ENCODE data around the gene NCAM1.

NCAM1 gene

DNA sequence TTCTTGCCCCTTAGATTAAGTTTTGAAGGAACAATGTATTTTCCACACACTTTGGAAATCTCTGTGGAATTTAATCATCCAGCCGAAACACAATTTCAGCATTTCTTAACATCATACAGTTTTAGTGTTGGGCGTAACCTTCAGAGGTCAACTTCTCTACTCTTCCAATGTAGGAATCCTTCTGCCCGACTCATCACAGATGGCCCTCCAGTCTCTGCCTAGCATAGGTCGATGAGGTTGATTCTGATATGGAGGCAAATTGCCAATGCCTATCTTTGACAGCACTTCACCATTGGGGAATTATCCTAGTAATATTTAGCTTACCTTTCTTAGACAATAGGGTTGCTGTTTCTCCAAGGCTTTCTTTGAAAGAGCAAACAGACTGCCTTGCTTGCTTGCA, 177.5 kb downstream of the NCAM1 start:
- DNase-seq, result no peak

DNA sequence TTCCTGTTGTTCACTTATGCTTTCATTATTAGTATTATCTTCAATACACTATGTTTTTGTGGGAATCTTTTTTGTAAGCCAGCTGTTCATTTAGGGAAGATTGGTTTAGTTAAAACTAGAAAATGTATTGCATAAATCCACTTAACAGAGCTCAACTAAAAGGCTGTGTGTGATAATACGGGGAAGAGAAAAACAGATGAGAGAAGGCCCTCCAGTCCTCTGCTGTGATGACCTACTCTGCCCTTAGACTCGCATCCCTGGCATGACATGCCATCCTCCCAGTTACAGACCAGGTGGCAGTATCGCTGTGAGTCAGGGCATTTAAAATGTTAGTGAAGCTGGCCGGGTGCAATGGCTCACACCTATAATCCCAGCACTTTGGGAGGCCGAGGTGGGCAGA, 179.8 kb downstream of the NCAM1 start:
- DNase-seq, result no peak

DNA sequence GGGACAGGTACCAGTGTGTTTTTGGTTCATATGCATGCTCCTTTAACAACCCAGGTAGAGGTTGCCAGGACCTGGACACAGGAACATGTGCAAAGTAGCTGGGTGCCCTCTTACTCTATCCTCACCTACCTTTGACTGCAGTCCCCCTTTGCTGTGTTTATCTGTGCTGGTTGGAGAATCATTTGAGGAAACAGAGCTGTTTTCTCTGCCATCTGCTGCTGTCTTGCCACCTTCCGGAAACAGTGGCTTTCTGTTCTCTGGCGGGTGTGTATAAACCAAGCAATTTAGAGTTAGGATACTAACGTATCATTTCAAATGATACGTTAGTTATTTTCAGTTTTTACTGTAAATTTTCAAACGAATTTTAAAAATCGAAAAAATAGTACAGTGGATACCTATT, 181.3 kb downstream of the NCAM1 start:
- DNase-seq, result no peak

DNA sequence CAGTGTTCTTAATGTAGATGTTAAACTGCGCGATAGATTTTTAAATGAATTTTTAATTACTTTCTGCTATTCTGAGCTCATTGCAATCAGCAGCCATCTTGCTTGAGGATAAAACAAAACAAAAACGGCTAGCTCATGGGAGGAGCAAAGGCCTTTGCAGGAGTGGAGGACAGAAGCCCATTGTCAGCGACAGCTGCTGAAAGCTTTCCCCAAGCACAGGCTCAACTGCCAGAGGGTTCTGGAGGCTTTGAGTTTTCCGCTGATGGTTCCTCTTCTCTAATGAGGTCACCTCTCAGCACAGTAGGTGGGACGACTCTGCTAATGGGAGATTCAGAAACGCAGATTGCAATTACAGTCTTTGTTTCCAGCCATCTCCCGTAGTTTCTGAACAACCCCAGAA, 186.0 kb downstream of the NCAM1 start:
- no peak for DNase-seq

DNA sequence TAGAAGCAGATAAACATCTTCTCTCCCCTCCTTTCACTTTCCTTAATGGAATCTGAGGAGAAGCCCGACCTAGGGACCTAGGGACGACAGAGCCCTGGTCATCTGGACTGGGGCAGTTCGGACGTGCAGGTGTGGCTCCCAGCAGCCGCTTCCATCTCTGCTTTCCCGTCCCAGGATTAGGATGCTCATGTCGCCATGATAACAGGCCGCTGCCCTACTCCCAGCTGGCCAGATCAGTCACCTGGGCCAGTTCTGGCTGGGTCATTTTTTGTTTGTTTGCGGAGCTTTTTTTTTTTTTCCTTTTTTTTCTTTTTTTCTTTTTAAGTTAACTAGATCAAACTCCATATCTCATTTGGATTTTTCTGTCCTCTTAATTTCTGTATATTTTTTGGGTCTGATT, 186.9 kb downstream of the NCAM1 start:
- no peak for DNase-seq

DNA sequence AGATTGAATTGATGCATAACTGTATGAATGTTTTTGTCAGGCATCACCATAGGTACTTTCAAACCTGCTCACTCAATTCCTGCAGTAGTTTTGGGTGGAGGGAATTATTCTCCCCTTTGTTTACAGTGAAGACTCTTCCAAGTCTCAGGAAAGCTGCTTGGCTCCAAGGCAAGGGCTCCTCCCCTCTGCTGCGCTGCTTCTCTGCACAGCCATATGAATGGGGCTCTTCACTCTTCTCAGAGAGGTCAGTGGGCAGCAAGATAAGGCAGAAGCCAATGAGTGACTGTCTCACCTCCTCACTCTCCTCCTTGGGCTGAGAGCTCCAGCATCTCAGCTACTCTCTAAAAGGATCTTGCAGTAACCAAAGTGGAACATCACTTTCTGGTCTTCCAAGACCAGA, 187.4 kb downstream of the NCAM1 start:
- no peak for DNase-seq

DNA sequence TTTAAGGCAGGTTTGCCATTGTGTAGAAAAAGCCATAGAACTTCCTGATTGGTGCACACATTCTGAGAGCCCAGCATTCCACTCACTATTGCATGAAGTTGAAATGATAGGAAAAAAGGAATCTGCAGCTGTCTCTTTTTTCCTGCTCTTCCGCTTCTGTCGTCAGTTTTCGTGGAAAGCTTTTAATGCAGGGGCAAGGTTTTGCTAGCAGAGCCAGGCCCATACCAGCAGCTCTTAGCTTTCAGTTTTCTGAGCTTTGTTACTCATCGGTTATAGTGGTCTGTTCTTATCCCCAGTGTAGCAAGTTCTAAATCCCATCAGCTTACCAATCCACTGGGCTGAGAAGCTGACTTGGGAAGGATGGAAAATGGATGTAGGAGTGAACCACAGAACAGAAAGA, 190.3 kb downstream of the NCAM1 start:
- DNase-seq, result no peak

DNA sequence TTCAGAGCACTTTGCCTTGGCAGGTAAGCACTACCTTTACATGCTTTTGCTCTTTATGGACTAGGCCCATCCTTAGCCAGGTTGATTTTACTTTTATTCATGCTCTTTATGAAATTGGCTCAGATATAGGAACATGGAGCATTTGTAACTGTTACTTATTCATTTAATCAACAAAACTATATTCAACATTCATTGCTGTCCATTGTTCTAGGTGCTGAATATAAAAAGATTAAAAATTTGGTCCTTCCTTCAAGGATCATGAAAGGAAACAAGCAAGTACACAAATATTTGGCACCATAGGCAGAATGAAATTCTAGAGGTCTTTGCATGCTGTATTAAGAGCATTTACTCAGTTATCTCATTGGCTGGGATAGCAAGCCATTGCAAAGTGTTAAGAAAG, 191.3 kb downstream of the NCAM1 start:
- DNase-seq, result no peak

DNA sequence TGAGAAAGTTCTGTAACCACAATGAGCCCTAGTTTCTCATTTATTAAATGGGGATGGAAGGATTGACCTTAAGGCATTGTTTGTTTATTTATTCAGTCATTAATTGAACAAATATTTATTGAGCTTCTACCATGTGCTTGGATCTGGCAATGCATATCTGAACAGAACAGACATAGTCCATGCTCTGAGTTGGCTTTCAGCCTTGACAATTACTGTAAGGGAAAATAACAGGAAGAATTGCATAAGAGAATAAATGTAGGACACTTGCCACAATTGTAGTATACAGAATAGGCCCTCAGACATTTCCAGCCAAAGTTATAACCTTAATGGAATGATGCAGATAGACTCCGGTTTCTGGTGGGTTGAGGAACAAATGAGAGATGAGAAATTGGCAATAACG, 192.6 kb downstream of the NCAM1 start:
- DNase-seq, result peak; percentile 37

DNA sequence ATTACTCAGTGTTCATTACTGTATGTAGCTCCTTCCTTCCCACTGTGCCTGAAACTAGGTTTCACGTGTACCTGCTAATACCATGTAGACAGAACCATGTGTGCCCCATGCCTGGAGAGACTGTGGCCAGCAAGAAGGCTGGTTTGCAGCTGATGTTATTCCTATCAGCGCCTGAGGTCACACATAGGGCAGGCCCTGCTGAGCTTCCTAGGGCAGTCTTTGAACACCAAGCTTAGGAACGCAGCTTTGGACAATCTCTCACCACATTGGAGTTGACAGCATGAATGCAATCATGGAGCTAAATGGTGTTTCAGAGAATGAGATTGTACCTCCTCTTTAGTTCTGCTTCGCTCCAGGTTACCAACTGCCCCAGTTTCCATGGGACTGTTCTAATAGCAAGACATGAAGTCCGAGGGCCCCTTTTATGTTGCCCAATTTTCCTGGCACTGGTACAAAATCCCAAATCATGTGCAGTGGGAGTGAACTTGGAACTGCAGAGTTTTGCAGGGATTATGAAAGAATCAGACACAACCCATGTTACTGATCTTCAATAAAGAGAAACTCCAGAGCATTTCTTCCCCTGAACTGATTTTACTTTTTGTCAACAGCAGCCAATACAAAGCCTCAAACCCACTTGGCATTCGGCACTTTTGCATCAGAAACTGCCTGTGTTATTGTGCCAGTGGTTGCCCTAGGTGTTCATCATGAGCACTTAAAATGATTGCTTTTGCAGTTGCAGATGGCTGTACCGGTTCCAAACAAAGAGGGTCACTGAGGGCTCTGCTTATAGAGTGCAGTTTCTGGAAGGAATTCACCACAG, 199.0 kb downstream of the NCAM1 start:
- peak; percentile 15 for DNase-seq

DNA sequence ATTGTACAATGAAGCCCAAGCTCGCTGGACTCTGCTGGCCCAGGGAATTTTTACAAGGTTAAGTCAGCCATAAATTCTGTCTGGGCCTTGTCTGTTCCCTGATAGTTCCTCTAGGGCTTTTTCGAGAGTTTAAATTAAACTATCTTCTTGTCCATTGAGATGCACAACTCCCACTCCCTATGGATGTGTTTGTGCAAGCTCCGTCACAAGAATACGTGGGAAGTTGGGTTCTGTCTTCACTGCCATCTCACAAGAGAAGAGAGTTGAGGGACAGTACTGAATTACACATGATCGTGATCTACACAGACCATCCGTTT, 199.5 kb downstream of the NCAM1 start:
- no peak for DNase-seq

DNA sequence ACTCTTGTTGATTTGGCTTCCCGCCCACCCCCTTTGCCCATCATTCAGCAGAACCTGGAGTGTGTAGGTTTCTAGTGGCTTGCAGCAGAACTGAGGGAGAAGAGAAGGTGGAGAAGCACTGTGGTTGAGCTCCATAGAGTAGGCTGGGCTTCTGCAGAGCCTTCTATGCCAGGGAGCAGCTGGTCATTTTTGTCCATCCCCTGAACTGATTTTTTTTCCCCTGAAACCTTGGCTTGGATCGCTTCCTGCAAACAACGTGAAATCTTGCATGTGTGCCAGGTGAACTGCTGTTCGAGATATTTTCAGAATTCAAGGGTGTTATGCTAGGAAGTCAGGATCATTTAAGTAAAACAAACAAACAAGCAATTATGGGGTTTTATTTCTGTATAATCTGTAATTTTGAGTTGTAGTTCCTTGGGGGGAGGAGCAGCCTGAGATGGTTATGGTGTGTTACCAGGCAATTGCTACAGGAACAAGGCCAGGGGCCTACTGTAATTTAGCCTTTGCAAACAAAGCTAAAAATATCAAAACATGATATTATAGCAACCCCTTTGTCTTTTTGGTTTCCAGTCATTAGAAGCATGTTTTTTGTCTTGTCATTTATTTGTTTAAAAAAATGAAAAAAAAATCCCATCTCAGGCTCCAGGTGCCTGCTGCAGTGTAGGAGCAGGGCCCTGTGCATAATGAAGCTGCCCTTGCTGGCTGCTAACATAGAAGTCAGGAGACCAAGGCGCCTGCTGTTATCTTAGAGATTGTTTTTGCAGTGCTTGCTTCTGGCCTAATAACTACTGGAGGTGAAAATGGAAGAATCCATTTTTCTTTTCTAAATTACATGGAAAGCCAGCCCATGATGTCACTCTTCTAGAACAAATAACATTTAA, 200.7 kb downstream of the NCAM1 start:
- DNase-seq, result peak; percentile 82

DNA sequence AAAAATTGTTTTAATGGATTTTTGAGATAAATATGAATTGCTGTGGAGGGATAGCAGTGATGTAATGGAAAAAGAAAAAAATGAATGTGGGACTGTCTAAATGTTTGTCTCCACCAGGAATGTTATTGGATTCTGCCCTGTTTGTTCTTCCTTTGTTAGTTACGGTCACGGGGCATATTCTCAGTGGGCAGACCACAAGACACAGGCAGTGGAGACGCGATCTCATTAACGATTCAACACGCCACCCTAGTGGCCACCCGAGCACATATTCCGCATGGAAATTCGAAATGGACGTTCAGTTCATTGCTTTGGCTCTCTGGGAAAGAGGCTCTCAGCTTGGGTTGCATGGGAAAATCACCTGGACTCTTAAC, 201.4 kb downstream of the NCAM1 start:
- peak; percentile 61 for DNase-seq

DNA sequence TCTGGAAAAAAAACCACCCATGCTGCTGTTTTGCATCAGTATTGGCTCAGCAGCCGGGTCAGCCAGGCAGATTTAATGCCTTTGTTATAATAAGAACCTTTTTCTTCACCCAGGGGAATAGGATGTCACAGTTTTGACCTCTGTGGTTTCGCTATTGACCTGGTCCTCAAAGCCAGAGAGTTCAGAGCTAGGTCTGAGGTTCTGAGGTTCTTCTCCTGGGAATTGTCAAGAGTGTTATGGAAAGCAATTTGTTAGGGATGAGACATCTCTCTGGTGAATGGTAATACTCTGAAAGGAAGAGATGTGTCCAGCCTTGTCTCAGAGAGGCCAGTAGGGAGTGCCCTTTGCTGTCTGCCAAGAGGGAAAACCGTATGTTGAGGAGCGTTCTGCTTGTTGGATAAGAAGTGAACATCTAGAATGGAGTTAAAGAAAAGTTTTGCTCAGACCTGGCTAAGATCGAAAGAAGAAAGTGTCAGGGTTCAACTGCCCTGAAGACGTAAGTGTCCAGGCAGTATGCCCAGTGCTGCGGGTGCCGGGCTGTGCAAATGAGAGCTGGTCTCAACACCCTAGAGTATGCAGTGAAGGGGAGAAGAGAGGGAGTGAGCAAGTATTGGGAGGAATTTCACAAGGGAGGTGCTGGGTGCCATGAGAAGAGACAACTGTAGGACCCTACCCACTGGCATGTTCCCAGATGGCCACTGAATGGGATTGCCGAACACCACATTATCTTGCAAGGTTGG, 202.2 kb downstream of the NCAM1 start:
- no peak for DNase-seq

DNA sequence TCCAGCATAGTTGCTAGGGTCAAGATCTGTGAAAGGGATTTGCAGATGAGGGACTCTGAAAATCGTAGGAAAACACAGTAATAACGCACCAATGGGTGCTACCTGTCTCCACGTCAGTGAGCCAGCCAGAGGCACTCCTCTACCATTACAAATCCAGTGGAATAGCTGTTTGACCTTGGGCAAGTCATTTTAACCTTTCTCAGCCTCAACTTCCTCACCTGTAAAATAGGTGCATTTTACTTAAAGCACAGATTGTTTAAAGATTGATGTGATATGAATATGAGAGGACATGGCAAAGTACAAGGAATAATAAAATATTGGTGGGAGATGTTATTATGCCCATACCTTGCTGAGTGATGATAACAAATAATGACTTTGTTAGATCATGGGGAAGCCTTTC, 205.1 kb downstream of the NCAM1 start:
- DNase-seq, result no peak

DNA sequence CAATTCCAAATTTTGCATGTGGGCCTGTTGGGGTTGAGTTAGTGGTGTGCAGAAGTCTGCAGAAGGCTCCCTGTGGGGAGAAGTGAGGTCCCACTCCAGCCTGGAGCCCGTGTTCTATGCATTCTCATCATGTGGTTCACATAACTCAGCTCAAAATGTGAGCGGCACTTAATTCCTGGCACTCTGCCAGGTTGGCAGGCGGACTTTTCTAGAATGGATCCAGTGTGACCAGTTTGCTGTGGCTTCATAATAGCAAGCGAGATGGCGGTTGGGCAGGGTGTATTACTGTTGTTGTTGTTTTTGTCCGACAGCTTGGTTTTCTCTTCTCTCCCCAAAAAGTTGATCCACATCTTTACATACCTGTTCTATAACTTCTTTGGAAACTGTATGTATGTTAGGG, 206.4 kb downstream of the NCAM1 start:
- no peak for DNase-seq

DNA sequence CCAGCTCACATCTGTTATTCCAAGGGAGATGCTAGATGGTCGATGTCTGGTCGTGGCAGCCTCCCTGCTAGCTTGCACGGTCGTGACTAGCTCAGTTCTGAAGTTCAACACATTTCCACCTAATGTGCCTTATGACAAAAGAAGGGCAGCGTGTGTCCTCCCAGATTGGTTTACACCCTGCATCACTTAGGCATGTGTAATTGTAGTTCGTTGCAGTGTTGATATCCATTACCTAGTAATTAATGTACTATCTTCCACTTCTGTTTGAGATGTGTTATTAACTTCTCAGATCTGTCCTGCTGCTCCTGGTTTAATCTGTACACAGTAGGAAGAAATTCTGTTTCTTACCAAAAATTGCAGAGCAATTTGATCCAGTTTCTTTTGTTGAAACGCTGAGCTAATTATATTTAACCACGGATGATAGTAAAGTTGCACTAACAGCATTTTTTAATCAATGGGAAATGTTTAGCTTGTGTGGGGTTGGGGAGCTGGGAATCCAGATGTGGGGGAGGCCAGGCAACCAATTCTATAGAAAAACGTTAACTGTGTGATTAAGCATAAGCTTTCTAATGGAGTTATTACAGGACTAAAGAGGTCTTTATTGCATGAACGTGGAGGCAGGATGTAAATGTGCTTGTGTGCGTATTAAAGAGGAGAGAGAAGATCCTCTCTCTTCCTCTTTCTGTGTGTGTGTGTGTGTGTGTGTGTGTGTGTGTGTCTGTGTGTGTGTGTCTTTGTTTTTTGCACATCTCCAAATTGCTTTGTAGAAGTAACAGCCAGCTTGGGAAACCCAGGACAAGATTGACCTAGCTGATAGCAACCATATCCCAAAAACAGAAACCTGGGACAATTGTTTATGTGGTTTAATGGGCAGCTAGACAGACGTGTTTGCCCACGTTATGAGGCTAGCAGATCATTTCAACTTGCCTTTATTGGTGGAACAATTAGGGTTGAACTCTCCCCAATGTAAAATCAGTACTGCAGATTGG, 207.4 kb downstream of the NCAM1 start:
- DNase-seq, result peak; percentile 37

DNA sequence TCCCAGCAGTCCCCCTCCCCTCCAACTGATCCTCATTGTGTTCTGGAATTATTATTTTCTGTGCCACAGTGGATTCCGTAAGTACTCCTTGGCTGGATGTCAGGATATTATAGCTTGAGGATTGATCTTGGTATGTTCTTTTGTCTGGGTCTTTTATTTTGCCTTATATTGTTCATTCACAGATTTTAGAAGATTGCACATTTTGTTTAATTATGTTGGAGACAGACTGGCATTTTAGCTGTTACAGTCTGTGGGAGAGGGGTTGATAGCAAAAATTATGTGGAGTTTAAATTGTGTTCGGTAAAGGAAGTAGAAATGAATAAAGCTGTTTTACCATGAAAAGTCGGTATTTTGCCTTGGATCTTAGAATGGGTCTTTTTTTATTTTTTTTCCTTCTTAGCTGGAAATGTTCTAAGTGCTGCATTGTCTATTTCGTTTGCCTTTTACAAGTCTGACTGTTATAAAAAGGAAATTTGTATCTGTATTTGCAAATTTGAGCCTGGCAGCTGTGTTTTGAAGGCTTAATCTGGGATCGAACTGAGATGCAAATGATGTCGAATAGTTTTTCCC, 211.2 kb downstream of the NCAM1 start:
- DNase-seq, result no peak

DNA sequence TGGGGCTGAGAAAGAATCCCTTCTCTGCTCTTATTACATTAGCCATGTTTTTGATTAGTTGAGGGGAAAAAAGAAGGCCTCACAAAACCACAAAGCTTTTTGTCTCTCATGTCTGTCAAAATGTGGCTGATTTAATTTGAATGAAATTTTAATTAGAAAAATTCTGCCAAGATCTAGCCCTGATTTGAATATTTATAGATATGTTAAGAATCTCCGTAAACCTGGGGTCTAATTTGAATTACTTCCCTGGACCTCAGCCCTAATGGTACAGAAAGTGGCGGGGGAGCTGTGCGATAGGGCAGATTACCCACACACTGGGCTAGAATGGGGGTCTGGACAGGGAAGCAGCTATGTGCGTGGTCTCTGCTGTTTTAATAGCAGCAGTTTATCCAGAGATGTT, 211.9 kb downstream of the NCAM1 start:
- no peak for DNase-seq

DNA sequence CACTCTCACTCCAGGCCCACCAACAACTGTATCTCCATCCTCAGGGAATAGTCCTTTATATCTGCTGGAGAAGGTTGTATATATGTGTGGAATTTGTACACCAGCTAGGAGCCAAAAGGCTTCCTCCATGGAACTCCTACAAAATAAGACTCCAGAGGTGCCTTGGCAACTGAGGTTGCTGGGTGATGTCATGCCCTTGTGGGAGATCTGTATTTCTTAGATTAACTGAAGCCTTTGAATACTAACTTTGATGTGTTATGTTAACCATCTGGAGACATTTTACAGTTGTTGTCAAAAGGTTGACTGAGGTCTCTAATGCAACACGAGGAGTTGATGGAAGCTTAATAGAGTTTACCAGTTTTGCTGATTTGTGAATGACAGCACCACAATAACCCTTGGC, 213.7 kb downstream of the NCAM1 start:
- DNase-seq, result no peak

DNA sequence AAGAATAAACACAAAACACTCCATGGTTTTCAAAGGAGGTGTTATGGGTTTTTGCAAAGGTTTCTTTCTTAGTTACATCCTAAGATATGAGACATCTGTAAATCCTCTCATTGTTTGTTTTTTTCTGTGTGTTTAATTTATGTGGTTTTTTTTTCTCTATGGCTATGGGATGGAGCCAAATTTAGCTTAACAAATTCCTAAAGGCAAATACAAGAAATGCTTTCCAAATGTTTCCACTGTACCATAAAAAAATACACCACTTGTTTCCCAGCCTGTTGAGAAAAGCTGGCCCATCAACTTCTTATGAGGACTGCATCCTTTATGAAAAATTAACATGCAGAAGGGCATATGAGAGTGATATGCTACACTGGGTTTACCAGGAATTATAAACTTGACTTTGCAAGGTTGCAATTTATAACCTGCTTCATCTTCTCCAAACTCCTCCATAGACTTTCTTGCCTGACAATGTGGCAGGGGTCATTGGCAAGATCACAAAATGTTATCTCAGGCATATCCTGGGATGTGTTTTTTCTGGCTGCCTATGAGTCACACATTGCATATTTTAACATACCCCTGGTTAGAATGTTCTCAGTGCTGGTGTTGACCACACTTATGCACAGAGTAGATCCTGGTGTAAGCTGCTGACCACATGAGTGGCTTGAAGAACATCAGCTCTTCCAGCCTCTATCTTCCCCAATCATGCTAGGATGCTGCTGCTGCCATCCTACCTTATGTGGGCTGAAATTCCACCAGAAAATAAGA, 215.6 kb downstream of the NCAM1 start:
- no peak for DNase-seq

Data from NCI-H774 (cell line).